ENCODE data around the gene MIA2.

DNA sequence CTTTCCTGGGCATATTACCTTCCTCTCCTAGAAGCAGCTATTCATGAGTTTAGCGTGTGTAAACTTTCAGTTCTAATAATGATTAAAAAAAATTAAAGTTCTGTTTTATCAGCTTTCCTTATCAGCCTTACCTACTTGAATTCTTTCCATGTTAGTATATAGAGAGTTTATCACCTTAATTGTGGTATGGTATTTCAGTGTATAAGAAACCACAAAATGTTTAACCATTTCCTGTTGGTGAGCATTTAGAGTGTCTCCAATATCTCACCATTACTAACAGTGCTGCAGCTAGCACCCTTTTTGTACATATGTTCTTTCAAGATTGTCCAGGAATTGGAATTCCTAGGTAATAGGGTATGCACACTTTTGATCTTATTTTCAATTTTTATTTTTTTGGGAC, 109.1 kb downstream of the MIA2 start:
- no peak for TF ChIP-seq TAF1 (IDR thresholded peaks at IDR 0.05; ENCODE audit: borderline replicate concordance, insufficient read depth, low read length)
- TF ChIP-seq POLR2AphosphoS5 (IDR thresholded peaks at IDR 0.05; ENCODE audit: low read depth, low read length), result no peak
- TF ChIP-seq, protein P1, sequence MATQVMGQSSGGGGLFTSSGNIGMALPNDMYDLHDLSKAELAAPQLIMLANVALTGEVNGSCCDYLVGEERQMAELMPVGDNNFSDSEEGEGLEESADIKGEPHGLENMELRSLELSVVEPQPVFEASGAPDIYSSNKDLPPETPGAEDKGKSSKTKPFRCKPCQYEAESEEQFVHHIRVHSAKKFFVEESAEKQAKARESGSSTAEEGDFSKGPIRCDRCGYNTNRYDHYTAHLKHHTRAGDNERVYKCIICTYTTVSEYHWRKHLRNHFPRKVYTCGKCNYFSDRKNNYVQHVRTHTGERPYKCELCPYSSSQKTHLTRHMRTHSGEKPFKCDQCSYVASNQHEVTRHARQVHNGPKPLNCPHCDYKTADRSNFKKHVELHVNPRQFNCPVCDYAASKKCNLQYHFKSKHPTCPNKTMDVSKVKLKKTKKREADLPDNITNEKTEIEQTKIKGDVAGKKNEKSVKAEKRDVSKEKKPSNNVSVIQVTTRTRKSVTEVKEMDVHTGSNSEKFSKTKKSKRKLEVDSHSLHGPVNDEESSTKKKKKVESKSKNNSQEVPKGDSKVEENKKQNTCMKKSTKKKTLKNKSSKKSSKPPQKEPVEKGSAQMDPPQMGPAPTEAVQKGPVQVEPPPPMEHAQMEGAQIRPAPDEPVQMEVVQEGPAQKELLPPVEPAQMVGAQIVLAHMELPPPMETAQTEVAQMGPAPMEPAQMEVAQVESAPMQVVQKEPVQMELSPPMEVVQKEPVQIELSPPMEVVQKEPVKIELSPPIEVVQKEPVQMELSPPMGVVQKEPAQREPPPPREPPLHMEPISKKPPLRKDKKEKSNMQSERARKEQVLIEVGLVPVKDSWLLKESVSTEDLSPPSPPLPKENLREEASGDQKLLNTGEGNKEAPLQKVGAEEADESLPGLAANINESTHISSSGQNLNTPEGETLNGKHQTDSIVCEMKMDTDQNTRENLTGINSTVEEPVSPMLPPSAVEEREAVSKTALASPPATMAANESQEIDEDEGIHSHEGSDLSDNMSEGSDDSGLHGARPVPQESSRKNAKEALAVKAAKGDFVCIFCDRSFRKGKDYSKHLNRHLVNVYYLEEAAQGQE (IDR thresholded peaks at IDR 0.05; ENCODE audit: insufficient read depth in 1 of 2, low read depth in 2 of 2, low read length in 2 of 2), result no peak
- no peak for TF ChIP-seq SIN3A (IDR thresholded peaks at IDR 0.05; ENCODE audit: borderline replicate concordance, insufficient read depth, low read length)

Measured in PFSK-1 (cell line).